Tibial nerve (tissue), 3 donors: ENCODE data around the gene STOX1.

Experiments
- POLR2A ChIP-seq, 2 donors: fragments of 450-650 bp; IDR thresholded peaks; one replicate each; pipeline ENCODE4 v1.6.1; 2017; ENCODE audit warnings: antibody characterized with exemption in 2 of 2, mild to moderate bottlenecking in 2 of 2, moderate library complexity in 2 of 2
- TF ChIP-seq, protein P1 (sequence below), 5 experiments: fragments of 200-600 bp in 3 of 5; fragments of 450-650 bp in 2 of 5; sonication (generic) in 3 of 5; IDR thresholded peaks; one replicate each; pipeline ENCODE4 v1.5.1; 2016 to 2019; ENCODE audit warnings: antibody characterized with exemption in 5 of 5, mild to moderate bottlenecking in 3 of 5, moderate library complexity in 2 of 5

DNA sequence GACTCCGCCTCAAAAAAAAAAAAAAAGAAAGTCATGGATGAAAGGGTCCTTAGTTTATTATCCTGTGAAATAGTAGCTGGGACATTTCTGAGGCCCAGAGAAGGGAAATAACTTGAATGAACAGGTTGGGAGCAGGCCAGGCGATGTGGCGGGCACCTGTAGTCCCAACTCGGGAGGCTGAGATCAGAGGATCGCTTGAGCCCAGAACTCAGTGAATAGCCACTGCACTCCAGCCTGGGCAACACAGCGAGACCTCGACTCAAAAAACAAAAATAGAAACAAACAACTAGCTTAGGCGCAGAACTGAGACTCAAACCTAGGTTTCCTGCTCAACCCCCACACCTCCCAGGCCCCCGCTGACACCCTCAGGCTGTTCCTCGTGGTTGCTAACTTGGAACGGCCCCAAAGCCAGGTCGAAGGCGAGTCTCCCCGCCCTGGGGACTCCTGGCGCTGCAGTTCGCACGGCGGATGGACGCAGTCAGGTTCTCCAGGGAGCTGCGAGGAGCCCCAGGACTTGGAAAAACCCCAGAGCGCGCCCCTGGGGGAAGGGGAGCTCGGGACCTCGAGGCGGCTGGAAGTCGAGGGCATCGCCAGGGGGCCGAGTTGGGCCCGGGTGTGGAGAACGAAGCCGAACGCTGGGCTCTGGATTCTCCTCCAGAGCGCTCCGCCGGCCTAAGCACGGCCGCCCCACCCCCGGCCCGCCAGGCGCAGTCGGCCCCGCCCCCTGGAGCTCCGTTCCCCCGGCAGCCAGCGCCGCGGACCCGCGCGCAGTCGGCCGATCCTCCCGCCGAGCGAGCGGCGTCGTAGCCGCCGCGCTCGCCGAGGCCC, at the start of gene STOX1:
- no peak for TF ChIP-seq POLR2A (IDR thresholded peaks at IDR 0.05)
- TF ChIP-seq, protein P1, sequence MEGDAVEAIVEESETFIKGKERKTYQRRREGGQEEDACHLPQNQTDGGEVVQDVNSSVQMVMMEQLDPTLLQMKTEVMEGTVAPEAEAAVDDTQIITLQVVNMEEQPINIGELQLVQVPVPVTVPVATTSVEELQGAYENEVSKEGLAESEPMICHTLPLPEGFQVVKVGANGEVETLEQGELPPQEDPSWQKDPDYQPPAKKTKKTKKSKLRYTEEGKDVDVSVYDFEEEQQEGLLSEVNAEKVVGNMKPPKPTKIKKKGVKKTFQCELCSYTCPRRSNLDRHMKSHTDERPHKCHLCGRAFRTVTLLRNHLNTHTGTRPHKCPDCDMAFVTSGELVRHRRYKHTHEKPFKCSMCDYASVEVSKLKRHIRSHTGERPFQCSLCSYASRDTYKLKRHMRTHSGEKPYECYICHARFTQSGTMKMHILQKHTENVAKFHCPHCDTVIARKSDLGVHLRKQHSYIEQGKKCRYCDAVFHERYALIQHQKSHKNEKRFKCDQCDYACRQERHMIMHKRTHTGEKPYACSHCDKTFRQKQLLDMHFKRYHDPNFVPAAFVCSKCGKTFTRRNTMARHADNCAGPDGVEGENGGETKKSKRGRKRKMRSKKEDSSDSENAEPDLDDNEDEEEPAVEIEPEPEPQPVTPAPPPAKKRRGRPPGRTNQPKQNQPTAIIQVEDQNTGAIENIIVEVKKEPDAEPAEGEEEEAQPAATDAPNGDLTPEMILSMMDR (IDR thresholded peaks at IDR 0.05), result no peak
